SK-N-SH (cell line): Measurements from ENCODE around the gene STARD3. TPM values are rescaled to one million over a fixed set of nuclear protein-coding genes. Genes with fewer than 3 reads are reported as not detected.

Source experiments
- CTCF ChIA-PET: fragments of 300-600, 350-600 bp; formaldehyde crosslinking; extraction: SDS; loops from one replicate; lab custom pipeline; 2021; lab: Yijun Ruan, JAX
- POLR2A ChIA-PET: fragments of 350-600 bp; sonication (Branson Sonifier 250); formaldehyde crosslinking; extraction: SDS; loops from one replicate; lab custom pipeline; 2020; ENCODE audit warnings: antibody characterized with exemption, inconsistent platforms; lab: Yijun Ruan, JAX
- DNase-seq: peaks from one replicate; pipeline ENCODE4 v3.0.0; 2012
- H2AFZ ChIP-seq: fragments of 200-600 bp; sonication (generic); 2 replicates; pipeline ENCODE4 v1.8.1; 2016; ENCODE audit warnings: antibody characterized with exemption, mild to moderate bottlenecking, low read depth
- H3F3A ChIP-seq: fragments of 200-600 bp; sonication (generic); replicated peaks from 2 replicates; pipeline ENCODE3; 2016; ENCODE audit warnings: antibody characterized with exemption, mild to moderate bottlenecking; ENCODE audit not compliant: insufficient read depth
- H3K27ac ChIP-seq, 2 experiments: fragments of 200-500 bp in 1 of 2; fragments of 200-600 bp in 1 of 2; sonication (Bioruptor generic) in 1 of 2; sonication (generic), shearing (Covaris generic) in 1 of 2; 2 replicates each; pipeline versions ENCODE4 v1.5.1 to v1.6.1; 2014 to 2016; ENCODE audit warnings: low read depth in 2 of 2, inconsistent platforms in 1 of 2, low read length in 1 of 2, mild to moderate bottlenecking in 1 of 2, mixed read lengths in 1 of 2
- H3K27me3 ChIP-seq: fragments of 200-600 bp; sonication (generic), shearing (Covaris generic); 2 replicates; pipeline ENCODE4 v1.6.1; 2016; ENCODE audit warnings: mixed run types; ENCODE audit not compliant: insufficient read depth
- H3K36me3 ChIP-seq, 2 experiments: fragments of 200-500 bp in 1 of 2; fragments of 200-600 bp in 1 of 2; sonication (Bioruptor generic) in 1 of 2; sonication (generic) in 1 of 2; replicated peaks in 1 of 2; 2 replicates each; pipeline versions ENCODE3 to v1.5.1; 2014 to 2016; ENCODE audit warnings: low read length in 1 of 2, mild to moderate bottlenecking in 1 of 2; ENCODE audit not compliant: insufficient read depth in 2 of 2, control insufficient read depth in 1 of 2
- H3K4me1 ChIP-seq, 2 experiments: fragments of 200-500 bp in 1 of 2; fragments of 200-600 bp in 1 of 2; sonication (Bioruptor generic) in 1 of 2; sonication (generic), shearing (Covaris generic) in 1 of 2; 2 replicates each; pipeline versions ENCODE4 v1.5.1 to v1.6.1; 2014 to 2016; ENCODE audit warnings: low read depth in 1 of 2, low read length in 1 of 2, mixed run types in 1 of 2; ENCODE audit not compliant: insufficient read depth in 2 of 2, control insufficient read depth in 1 of 2
- H3K4me2 ChIP-seq: fragments of 200-600 bp; sonication (generic), shearing (Covaris generic); 2 replicates; pipeline ENCODE4 v1.6.1; 2017; ENCODE audit warnings: mixed run types
- H3K4me3 ChIP-seq, 2 experiments: fragments of 200-500 bp in 1 of 2; fragments of 200-600 bp in 1 of 2; sonication (Bioruptor generic) in 1 of 2; sonication (generic), shearing (Covaris generic) in 1 of 2; 2 replicates each; pipeline versions ENCODE4 v1.5.1 to v1.8.1; 2014 to 2016; ENCODE audit warnings: low read depth in 2 of 2, inconsistent platforms in 1 of 2, low read length in 1 of 2, mild to moderate bottlenecking in 1 of 2, mixed read lengths in 1 of 2, moderate library complexity in 1 of 2
- H3K79me2 ChIP-seq: fragments of 200-600 bp; sonication (generic); 2 replicates; pipeline ENCODE4 v1.8.1; 2017; ENCODE audit warnings: mild to moderate bottlenecking; ENCODE audit not compliant: insufficient read depth
- H3K9ac ChIP-seq: fragments of 200-600 bp; sonication (generic); 2 replicates; pipeline ENCODE4 v1.6.1; 2017; ENCODE audit warnings: mixed run types
- H3K9me2 ChIP-seq: fragments of 200-600 bp; sonication (generic); 2 replicates; pipeline ENCODE4 v1.6.1; 2017; ENCODE audit warnings: mixed run types
- H3K9me3 ChIP-seq: fragments of 200-600 bp; sonication (generic); 2 replicates; pipeline ENCODE4 v1.6.1; 2017; ENCODE audit warnings: mixed run types, mild to moderate bottlenecking, moderate library complexity
- H4K20me1 ChIP-seq: fragments of 200-600 bp; sonication (generic); 2 replicates; pipeline ENCODE4 v1.6.1; 2017; ENCODE audit warnings: mild to moderate bottlenecking, mixed run types; ENCODE audit not compliant: insufficient read depth
- CHD2 ChIP-seq: fragments of 150-350 bp; IDR thresholded peaks from 2 replicates; pipeline ENCODE4 v1.6.1; 2018; ENCODE audit warnings: low read length; ENCODE audit not compliant: partially characterized antibody
- EZH2phosphoT487 ChIP-seq: fragments of 200-600 bp; sonication (generic); IDR thresholded peaks from 2 replicates; pipeline ENCODE4 v1.6.1; 2017; ENCODE audit warnings: low read depth, mixed run types, mild to moderate bottlenecking, antibody characterized with exemption, moderate library complexity, borderline replicate concordance
- FOSL2 ChIP-seq: IDR thresholded peaks from 2 replicates; pipeline ENCODE4 v1.4.0; 2012; ENCODE audit warnings: low read depth, mild to moderate bottlenecking, moderate library complexity, borderline replicate concordance
- GABPA ChIP-seq: IDR thresholded peaks from 2 replicates; pipeline ENCODE4 v1.4.0; 2012; ENCODE audit warnings: low read depth, mild to moderate bottlenecking
- NRF1 ChIP-seq: IDR thresholded peaks from 2 replicates; pipeline ENCODE4 v1.6.1; 2012; ENCODE audit warnings: low read depth, mild to moderate bottlenecking, low read length
- RAD21 ChIP-seq: IDR thresholded peaks from 2 replicates; pipeline ENCODE4 v1.6.1; 2012; ENCODE audit warnings: mild to moderate bottlenecking, low read length
- SMC3 ChIP-seq: IDR thresholded peaks from 2 replicates; pipeline ENCODE4 v1.6.1; 2012; ENCODE audit warnings: low read depth, low read length, improper control_type of control experiment
- TEAD4 ChIP-seq: IDR thresholded peaks from 2 replicates; pipeline ENCODE4 v1.4.0; 2012; ENCODE audit warnings: mild to moderate bottlenecking, borderline replicate concordance; ENCODE audit not compliant: insufficient read depth
- WGBS: methylation state at CpG from one replicate; pipeline ENCODE4 v1.1.6; 2017; ENCODE audit warnings: low lambda C conversion rate; 5-methylcytosine and 5-hydroxymethylcytosine counted together
- polyA plus RNA-seq, 3 experiments: library from polyadenylated mRNA; depleted of rRNA; stranded (reverse); fragments of >200 nt; gene quantifications; 2 replicates each; pipeline ENCODE4 v1.2.3, GENCODE V29; 2012
- TF ChIP-seq, protein P1 (sequence below): IDR thresholded peaks from 2 replicates; pipeline ENCODE4 v1.4.0; 2012; ENCODE audit warnings: low read depth, borderline replicate concordance
- TF ChIP-seq, protein P2 (sequence below): fragments of 200-600 bp; sonication (generic); IDR thresholded peaks from 2 replicates; pipeline ENCODE4 v1.6.1; 2017; ENCODE audit warnings: antibody characterized with exemption, mild to moderate bottlenecking, moderate library complexity

The STARD3 gene
- polyA plus RNA-seq, 1 of the 3 experiments (the other 2 are of a cell fraction), result 76.8 TPM

DNA sequence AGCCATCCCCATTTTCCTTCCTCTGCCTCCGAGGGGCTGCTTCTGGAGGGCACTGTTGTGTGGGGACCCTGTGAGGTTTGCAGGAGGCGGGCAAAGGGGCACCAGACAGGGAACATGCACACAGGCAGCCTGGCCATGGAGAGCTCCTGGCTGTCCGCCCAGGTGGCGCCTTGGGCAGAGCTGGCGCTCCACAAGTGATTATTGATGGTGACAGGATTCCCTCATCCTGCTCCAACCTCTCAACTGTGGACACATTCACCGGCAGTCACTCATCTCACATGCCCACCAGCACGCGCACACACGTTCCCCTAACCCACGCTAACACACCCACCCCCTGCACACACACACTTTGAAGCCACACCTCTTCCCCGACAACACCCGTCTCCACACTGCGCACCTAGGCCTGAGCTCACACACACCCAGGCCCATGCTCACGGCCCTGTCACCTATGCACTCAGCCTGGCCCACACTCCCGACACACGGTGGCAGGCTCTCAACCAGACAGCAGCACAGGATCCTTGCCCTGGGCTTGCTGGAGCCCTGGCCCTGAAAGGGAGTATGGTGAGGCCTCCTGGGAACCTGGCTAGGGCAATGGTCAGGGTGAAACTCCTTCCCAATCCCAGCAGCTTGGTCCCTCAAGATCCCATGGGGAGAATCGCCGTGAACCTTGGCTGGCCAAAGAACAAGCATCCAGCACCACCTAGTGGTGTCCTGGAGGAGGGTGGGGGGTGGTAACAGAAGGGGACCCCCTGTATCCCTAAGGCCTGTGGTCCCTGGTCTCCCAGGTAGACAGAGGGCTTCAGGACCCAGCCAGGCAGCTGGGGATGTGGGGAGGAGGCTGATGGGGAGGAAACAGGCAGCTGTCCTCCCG lies 34.9 kb downstream of the STARD3 start:
- Histone ChIP-seq H3K36me3 (no peaks in the 10 kb centered on the region), H3K9ac (no peak overlapping the region), H3K4me3 (no peak overlapping the region; a peak in 1 of 4 replicates), H4K20me1 (no peaks in the 10 kb centered on the region), H3K4me1 (peaks cover 0 to 4% of the 10 kb centered on the region in 2 experiments; a peak in 1 of 4 replicates), H2AFZ (no peak overlapping the region), H3F3A (no peaks in the 10 kb centered on the region), H3K9me3 (no peaks in the 10 kb centered on the region), H3K27ac (no peak overlapping the region), H3K9me2 (no peaks in the 10 kb centered on the region), H3K27me3 (no peaks in the 10 kb centered on the region), H3K79me2 (no peaks in the 10 kb centered on the region), H3K4me2 (no peak overlapping the region)
- TF ChIP-seq, protein P1, sequence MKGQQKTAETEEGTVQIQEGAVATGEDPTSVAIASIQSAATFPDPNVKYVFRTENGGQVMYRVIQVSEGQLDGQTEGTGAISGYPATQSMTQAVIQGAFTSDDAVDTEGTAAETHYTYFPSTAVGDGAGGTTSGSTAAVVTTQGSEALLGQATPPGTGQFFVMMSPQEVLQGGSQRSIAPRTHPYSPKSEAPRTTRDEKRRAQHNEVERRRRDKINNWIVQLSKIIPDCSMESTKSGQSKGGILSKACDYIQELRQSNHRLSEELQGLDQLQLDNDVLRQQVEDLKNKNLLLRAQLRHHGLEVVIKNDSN, result no peak
- TF ChIP-seq FOSL2, result no peak
- peak; percentile 60 for TF ChIP-seq RAD21
- TF ChIP-seq SMC3, result peak; percentile 14; the same call in 1 of the 2 replicates
- no peak for TF ChIP-seq GABPA
- TF ChIP-seq NRF1, result no peak
- TF ChIP-seq, protein P2, sequence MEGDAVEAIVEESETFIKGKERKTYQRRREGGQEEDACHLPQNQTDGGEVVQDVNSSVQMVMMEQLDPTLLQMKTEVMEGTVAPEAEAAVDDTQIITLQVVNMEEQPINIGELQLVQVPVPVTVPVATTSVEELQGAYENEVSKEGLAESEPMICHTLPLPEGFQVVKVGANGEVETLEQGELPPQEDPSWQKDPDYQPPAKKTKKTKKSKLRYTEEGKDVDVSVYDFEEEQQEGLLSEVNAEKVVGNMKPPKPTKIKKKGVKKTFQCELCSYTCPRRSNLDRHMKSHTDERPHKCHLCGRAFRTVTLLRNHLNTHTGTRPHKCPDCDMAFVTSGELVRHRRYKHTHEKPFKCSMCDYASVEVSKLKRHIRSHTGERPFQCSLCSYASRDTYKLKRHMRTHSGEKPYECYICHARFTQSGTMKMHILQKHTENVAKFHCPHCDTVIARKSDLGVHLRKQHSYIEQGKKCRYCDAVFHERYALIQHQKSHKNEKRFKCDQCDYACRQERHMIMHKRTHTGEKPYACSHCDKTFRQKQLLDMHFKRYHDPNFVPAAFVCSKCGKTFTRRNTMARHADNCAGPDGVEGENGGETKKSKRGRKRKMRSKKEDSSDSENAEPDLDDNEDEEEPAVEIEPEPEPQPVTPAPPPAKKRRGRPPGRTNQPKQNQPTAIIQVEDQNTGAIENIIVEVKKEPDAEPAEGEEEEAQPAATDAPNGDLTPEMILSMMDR, result peak; percentile 59
- no peak for TF ChIP-seq TEAD4
- TF ChIP-seq EZH2phosphoT487, result no peak
- DNase-seq, result peak; percentile 86
- POLR2A ChIA-PET, result interaction anchor here (0.7 kb wide), 1 partner anchor 16 kb away, joined by 3 read pairs; the partner anchor contains the start of gene PGAP3
- WGBS, result 77% methylated on average over 17 of the region's 19 CpGs
- CTCF ChIA-PET, result interaction anchor here (0.6 to 15.8 kb wide), 16 partner anchors 9 to 124 kb away, joined by 3 to 279 read pairs (median 6); partner anchors contain the start of genes MIEN1, PGAP3 and PPP1R1B

DNA sequence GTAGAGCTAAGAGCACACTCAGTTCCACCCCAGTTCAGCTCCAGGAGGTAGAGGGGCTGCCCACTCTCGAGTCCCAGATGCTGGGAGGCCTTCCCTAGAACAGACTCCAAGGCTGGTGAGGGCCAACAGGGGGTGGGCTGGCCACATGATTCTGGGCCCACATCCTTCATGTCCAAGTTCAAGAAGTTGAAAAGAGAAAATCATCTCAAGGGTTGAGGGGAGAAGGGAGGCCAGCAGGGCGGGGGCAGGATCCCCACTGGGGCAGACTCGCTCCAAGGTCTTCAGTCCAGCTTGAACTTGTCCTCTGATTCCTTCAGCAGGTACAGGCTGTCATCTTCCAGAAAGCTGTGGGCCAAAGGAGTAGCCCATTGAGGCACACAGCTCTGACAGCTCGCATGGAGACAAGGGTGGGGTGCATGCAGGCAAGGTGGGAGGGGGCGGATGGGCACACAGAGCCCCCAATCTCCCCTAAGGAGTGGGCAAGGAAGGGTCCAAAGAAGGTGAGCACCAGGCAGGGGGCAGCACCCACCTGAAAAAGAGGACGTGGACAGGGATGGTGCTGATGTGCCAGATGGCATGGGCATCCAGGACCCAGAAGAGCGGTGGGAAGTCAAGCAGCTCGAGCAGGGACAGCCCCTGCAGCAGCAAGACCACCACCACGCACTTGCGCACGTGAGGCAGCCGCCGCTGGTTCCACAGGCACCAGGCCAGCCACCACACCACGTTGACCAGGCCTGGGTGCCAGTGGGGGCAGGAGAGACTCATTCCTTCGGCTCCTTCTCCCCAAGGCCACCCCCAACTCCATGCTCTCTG lies 35.8 kb downstream of the STARD3 start:
- no peak for TF ChIP-seq CHD2
- TF ChIP-seq, protein P2, result peak; percentile 5; the same call in 1 of the 2 replicates
- Histone ChIP-seq H3K27me3 (no peaks in the 10 kb centered on the region), H3K9me3 (no peaks in the 10 kb centered on the region), H3F3A (no peaks in the 10 kb centered on the region), H4K20me1 (no peaks in the 10 kb centered on the region), H3K4me2 (no peak overlapping the region), H3K27ac (no peak overlapping the region), H3K4me1 (peaks cover 0 to 2% of the 10 kb centered on the region in 2 experiments; a peak in 1 of 4 replicates), H3K79me2 (no peaks in the 10 kb centered on the region), H3K9ac (no peak overlapping the region), H2AFZ (no peak overlapping the region), H3K36me3 (no peaks in the 10 kb centered on the region), H3K9me2 (no peaks in the 10 kb centered on the region), H3K4me3 (no peak overlapping the region)
- no peak for DNase-seq
- ChIA-PET POLR2A (interaction anchor here (0.7 kb wide), 1 partner anchor 15 kb away, joined by 3 read pairs; the partner anchor contains the start of gene PGAP3), CTCF (interaction anchor here (0.7 to 15.8 kb wide), 11 partner anchors 8 to 59 kb away, joined by 3 to 279 read pairs (median 9); partner anchors contain the start of genes MIEN1 and PPP1R1B)
- 75% methylated on average over 10 of the region's 15 CpGs for WGBS
